T-helper 17 cell (primary cell): ENCODE results near the gene SPI1. TPM values are rescaled to one million over a fixed set of nuclear protein-coding genes. Genes with fewer than 3 reads are reported as not detected.

ENCODE experiments used
- ATAC-seq: fragments of 150-1000 bp; cut with Tn5 transposase; 2 replicates; pipeline ENCODE4 v1.10.0; 2021; ENCODE audit warnings: mild to moderate bottlenecking, moderate library complexity
- DNase-seq, 3 donors: peaks; one replicate each; pipeline versions ENCODE4 v3.0.0 to v3.0.0-alpha.2; 2020 to 2021
- H3K9me3 ChIP-seq: one replicate; pipeline ENCODE4 v1.7.0; 2013; ENCODE audit warnings: low read length, mild to moderate bottlenecking; ENCODE audit not compliant: control insufficient read depth, poor library complexity, severe bottlenecking
- H3K27ac Mint-ChIP-seq: one replicate; pipeline ENCODE4 v1.8.0; 2022; ENCODE audit warnings: mild to moderate bottlenecking, moderate library complexity, mixed read lengths
- H3K27me3 Mint-ChIP-seq: one replicate; pipeline ENCODE4 v1.8.0; 2022; ENCODE audit warnings: mixed read lengths
- H3K36me3 Mint-ChIP-seq: one replicate; pipeline ENCODE4 v1.8.0; 2022; ENCODE audit warnings: low read depth, mixed read lengths
- H3K4me1 Mint-ChIP-seq: one replicate; pipeline ENCODE4 v1.8.0; 2022; ENCODE audit warnings: mild to moderate bottlenecking, mixed read lengths
- H3K4me3 Mint-ChIP-seq: one replicate; pipeline ENCODE4 v1.8.0; 2022; ENCODE audit warnings: mild to moderate bottlenecking, moderate library complexity, mixed read lengths
- total RNA-seq, 4 donors: library from RNA in 2 of 4; stranded (reverse) in 2 of 4; gene quantifications; one replicate each; pipeline ENCODE4 v1.2.3 and lab custom pipeline; 2022 to 2026

Gene SPI1
- 10 to 100 TPM in 1 of 2 donors, 1 to 10 TPM in 1; 4.9 to 14.9 TPM for total RNA-seq
- total RNA-seq (lab: John Stamatoyannopoulos, UW), result 0 to 0.23 reads per million in 2 donors

DNA sequence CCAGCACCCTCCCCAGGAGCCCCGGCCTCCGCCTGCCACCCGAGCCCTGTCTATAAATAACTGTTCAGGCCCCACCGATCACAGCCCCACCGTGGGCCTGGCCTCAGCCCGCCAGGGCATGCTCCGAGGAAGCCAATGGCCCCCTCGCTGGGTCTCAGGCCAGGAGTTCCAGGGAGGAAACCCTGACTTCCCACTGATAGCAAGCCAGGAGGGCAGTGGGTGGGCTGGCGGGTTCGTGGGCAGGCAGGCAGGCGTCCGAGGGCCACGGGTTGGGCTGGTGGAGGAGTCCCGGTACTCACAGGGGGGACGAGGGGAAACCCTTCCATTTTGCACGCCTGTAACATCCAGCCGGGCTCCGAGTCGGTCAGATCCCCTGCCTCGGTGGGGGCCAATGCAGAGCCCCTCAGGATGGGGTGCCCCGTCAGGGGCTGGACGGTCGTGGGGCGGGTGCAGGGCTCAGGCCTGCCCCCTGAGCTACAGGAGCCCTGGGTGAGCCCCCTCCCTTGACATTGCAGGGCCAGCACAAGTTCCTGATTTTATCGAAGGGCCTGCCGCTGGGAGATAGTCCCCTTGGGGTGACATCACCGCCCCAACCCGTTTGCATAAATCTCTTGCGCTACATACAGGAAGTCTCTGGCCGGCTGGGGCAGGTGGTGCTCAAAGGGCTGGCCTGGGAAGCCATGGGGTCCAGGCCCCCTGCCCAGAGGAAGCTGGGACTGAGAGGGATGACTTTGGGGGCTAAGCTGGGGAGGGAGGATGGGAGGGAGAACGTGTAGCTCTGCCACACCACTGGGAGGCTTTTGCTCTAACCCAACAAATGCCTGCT lies at the start of gene SPI1:
Gene SPI1 (minus strand): TSS at position 538 of the 826 bp plus-strand sequence. CDS start 194 bp downstream, at position 344.
- Mint-ChIP-seq H3K27ac (no peak within 1 kb of the TSS), H3K27me3 (no peaks in the 10 kb centered on the region), H3K4me3 (peak within 1 kb of the TSS; percentile 31), H3K4me1 (peaks cover 4% of the 10 kb centered on the region), H3K36me3 (no peaks in the 10 kb centered on the region)
- H3K9me3 ChIP-seq, result no peaks in the 10 kb centered on the region
- ATAC-seq (peak; percentile 70), DNase-seq (no peak)

DNA sequence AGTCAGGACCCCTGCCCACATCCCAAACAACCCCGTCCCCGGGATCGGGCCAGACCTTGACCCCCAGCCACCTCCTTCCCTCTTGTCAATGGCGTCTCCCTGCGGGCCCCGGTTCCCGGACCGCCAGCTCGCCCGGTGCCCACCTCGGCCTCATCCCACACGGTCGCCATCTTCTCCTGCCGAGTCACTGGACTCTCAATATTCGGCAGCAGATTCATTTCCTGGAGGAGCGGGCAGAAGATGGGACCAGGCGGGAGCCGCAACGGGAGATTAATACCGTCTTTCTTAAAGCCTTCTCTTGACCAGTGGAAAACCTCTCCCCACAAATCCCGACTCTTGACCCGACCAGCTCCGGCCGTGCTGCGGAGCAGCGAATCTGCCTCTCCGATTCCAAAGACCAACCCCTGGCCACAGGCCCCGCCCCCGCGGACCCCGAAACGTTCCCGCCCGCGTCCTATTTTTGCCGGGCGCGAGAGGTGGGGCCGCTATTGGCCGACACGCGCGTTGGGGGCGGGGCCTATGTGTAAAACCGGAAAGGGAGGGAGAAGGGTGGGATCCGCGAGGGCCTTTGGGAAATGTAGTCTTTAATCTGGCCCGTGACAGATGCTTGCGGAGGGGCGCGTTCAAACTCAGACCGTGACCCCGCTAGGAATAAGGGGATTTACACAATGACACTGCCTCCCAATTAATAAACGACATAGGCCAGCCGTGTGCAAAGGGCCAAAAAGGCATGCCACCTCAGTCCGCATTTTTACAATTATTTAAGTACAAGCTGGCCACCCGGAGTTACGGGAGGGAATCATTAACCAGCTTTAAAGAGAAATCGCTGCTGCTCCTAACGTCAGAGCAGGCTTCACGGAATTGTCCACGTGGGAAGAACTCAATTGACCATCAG lies 48.0 kb upstream of the SPI1 start, which contains the start of gene PSMC3:
Gene PSMC3 (minus strand): TSS at position 378 of the 895 bp plus-strand sequence. CDS start 160 bp downstream, at position 218.
- Mint-ChIP-seq H3K4me1 (peaks cover 11% of the 10 kb centered on the region), H3K27me3 (no peaks in the 10 kb centered on the region), H3K27ac (peak within 1 kb of the TSS; percentile 98), H3K4me3 (peak within 1 kb of the TSS; percentile 98), H3K36me3 (peaks cover 9% of the 10 kb centered on the region)
- ATAC-seq (peak; percentile 96), DNase-seq (peak; percentile 95 to 98 (median 96))
- H3K9me3 ChIP-seq, result no peaks in the 10 kb centered on the region

- Mint-ChIP-seq H3K4me3 (peak overlapping the region; percentile 98), H3K4me1 (peaks cover 11% of the 10 kb centered on the region), H3K36me3 (peaks cover 10% of the 10 kb centered on the region), H3K27ac (peak overlapping the region; percentile 98), H3K27me3 (no peaks in the 10 kb centered on the region)
- no peaks in the 10 kb centered on the region for H3K9me3 ChIP-seq
- DNase-seq, result no peak
- ATAC-seq, result no peak
Observed at GRCh38 chr11:47425611-47426010, 47.3 kb upstream of the SPI1 start.

- DNase-seq (no peak), ATAC-seq (peak; percentile 18)
- Mint-ChIP-seq H3K4me1 (peaks cover 8% of the 10 kb centered on the region), H3K27ac (no peak overlapping the region), H3K4me3 (no peak overlapping the region), H3K36me3 (peaks cover 12% of the 10 kb centered on the region), H3K27me3 (no peaks in the 10 kb centered on the region)
- H3K9me3 ChIP-seq, result no peaks in the 10 kb centered on the region
Observed at GRCh38 chr11:47418454-47419259, 40.3 kb upstream of the SPI1 start.

- no peak for DNase-seq
- Mint-ChIP-seq H3K4me1 (peaks cover 8% of the 10 kb centered on the region), H3K27ac (peak overlapping the region; percentile 62), H3K36me3 (peaks cover 12% of the 10 kb centered on the region), H3K27me3 (no peaks in the 10 kb centered on the region), H3K4me3 (no peak overlapping the region)
- no peaks in the 10 kb centered on the region for H3K9me3 ChIP-seq
- no peak for ATAC-seq
Observed at GRCh38 chr11:47417712-47418111, 39.4 kb upstream of the SPI1 start.

- H3K36me3 Mint-ChIP-seq, result peaks cover 9% of the 10 kb centered on the region
- no peak overlapping the region for H3K4me3 Mint-ChIP-seq
- DNase-seq, result no peak
- ATAC-seq, result no peak
- H3K27ac Mint-ChIP-seq, result no peak overlapping the region
- no peaks in the 10 kb centered on the region for H3K27me3 Mint-ChIP-seq
- H3K4me1 Mint-ChIP-seq, result peaks cover 8% of the 10 kb centered on the region
- no peaks in the 10 kb centered on the region for H3K9me3 ChIP-seq
Observed at GRCh38 chr11:47415949-47416472, 37.7 kb upstream of the SPI1 start.

GRCh38 chr11:47415091-47415854 lies 36.9 kb upstream of the SPI1 start:
- no peaks in the 10 kb centered on the region for H3K9me3 ChIP-seq
- DNase-seq (no peak), ATAC-seq (no peak)
- Mint-ChIP-seq H3K27me3 (no peaks in the 10 kb centered on the region), H3K4me1 (peaks cover 8% of the 10 kb centered on the region), H3K36me3 (peaks cover 9% of the 10 kb centered on the region), H3K27ac (no peak overlapping the region), H3K4me3 (no peak overlapping the region)

- no peaks in the 10 kb centered on the region for H3K27me3 Mint-ChIP-seq
- ATAC-seq (no peak), DNase-seq (no peak)
- H3K4me3 Mint-ChIP-seq, result no peak overlapping the region
- peaks cover 4% of the 10 kb centered on the region for H3K36me3 Mint-ChIP-seq
- H3K4me1 Mint-ChIP-seq, result peaks cover 12% of the 10 kb centered on the region
- no peak overlapping the region for H3K27ac Mint-ChIP-seq
- no peaks in the 10 kb centered on the region for H3K9me3 ChIP-seq
Observed at GRCh38 chr11:47414685-47415070, 36.3 kb upstream of the SPI1 start.

DNA sequence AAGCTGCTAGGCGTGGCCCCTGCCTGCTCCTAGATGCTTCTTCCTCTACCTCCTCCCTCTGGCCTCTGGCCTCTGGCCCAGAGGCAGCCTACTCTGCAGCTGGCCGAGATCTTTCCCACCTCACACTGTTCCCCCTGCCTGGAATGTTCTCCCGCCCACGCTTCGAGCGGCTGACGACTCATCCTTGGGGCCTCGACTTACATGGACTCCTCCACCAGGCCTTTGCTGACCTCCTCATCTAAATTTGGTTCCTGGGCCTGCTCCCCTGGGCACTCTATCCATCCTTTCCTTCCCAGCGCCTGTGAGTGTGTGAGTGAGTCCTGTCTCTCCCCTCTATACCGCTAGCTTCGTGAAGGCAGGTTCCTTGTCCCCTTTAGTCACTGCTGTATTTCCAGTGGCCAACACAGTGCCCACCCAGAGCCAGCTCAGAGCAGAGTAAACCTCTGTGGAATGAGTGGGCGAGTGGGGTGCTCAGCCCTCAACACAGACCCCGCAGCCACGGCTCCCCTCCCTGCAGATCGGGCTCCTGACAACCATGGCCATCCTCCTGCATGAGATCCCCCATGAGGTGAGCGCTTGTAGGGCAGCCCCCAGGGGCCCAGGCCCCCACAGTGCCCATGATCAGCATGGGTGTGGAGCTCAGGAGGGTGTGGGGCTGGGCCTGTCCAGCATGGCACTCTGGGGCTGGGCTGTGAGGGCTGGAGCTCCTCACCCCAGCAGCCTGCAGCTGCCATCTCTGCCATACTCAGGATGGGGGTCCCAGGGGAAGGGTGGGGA lies 35.7 kb upstream of the SPI1 start:
- no peak overlapping the region for H3K4me3 Mint-ChIP-seq
- H3K9me3 ChIP-seq, result no peaks in the 10 kb centered on the region
- ATAC-seq (no peak), DNase-seq (no peak)
- no peaks in the 10 kb centered on the region for H3K27me3 Mint-ChIP-seq
- H3K4me1 Mint-ChIP-seq, result peaks cover 15% of the 10 kb centered on the region
- peak overlapping the region; percentile 78 for H3K27ac Mint-ChIP-seq
- H3K36me3 Mint-ChIP-seq, result peaks cover 4% of the 10 kb centered on the region

DNA sequence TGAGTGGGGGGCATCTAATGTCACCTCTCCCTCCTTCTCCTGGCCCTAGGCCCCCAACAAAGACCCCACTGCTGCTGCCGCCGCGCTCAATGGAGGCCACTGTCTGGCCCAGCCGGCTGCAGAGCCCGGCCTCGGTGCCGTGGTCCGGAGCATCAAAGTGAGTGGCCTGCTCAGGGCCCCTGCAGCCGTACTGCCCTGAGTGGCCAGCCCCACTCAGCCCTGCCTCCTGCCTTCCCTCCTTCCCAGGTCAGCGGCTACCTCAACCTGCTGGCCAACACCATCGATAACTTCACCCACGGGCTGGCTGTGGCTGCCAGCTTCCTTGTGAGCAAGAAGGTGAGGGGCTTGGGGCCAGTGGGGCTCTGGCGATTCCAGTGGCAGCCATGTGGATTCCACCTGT lies 35.0 kb upstream of the SPI1 start:
- no peaks in the 10 kb centered on the region for H3K9me3 ChIP-seq
- Mint-ChIP-seq H3K4me3 (peak overlapping the region; percentile 1), H3K4me1 (peaks cover 17% of the 10 kb centered on the region), H3K27ac (no peak overlapping the region), H3K36me3 (peaks cover 4% of the 10 kb centered on the region), H3K27me3 (no peaks in the 10 kb centered on the region)
- DNase-seq (no peak), ATAC-seq (no peak)

DNA sequence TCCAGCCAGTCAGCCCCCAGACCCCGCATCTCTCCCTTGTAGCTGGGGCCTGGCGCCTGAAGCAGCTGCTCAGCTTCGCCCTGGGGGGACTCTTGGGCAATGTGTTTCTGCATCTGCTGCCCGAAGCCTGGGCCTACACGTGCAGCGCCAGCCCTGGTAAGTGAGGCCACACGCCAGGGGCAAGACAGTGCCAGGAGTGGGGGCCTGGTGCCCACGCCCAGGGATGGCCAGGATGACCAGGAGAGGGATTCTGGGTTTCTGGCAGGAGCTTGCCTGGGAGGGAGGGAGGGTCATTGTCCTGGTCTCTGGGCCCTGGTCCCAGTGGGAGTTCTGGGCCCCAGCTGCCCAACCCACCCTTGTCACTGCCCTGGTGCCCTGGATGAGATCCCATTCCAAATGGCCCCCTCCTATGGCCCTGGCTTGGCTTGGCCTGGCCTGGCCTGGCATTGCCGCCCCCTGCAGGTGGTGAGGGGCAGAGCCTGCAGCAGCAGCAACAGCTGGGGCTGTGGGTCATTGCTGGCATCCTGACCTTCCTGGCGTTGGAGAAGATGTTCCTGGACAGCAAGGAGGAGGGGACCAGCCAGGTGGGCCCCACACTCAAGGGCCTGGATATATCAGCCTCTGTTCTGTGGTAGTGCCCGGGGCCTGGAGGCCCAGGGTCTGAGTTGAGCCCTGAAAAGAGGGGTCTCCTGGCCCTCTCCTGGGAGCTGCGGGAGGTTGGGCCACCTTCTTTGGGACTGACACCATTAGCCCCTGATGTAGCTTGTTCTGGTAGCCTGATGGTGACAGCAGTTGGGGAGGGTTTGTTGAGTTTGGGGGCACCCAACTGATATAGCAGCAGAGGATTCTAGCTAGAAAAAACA lies 33.8 kb upstream of the SPI1 start:
- H3K27me3 Mint-ChIP-seq, result no peaks in the 10 kb centered on the region
- ATAC-seq, result no peak
- peaks cover 4% of the 10 kb centered on the region for H3K36me3 Mint-ChIP-seq
- no peak overlapping the region for H3K4me3 Mint-ChIP-seq
- peak; percentile 27 to 55 (median 48) for DNase-seq
- H3K9me3 ChIP-seq, result no peaks in the 10 kb centered on the region
- H3K27ac Mint-ChIP-seq, result no peak overlapping the region
- H3K4me1 Mint-ChIP-seq, result peaks cover 19% of the 10 kb centered on the region
